Astrocyte (in vitro differentiated cells and primary cell): Measurements from ENCODE around the gene ACOX2.

Experiments
- CTCF ChIP-seq: IDR thresholded peaks from 2 replicates; pipeline ENCODE4 v1.5.1; 2011; ENCODE audit warnings: low read depth, mild to moderate bottlenecking, inconsistent platforms, low read length, moderate library complexity; ENCODE audit not compliant: insufficient read depth
- EZH2 ChIP-seq: IDR thresholded peaks from 2 replicates; pipeline ENCODE4 v1.6.1; 2012; ENCODE audit warnings: mild to moderate bottlenecking, low read length, inconsistent platforms; ENCODE audit not compliant: insufficient read depth

- TF ChIP-seq CTCF (peak; percentile 79), EZH2 (no peak)
These were observed 73.6 kb downstream of the ACOX2 start for GRCh38 chr3:58463181-58463941.
